BE2C (cell line): ENCODE data around the gene COLGALT1.
"Not testable (repeated sequence)": the region's sequence is repeated elsewhere in the genome, so short reads cannot be mapped to it uniquely, and the experiment has no call there.

Experiments
- DNase-seq: peaks from one replicate; pipeline ENCODE4 v3.0.0-alpha.2; 2020
- H3K27me3 ChIP-seq: fragments of 250-450 bp; sonication (Bioruptor Pico); 2 replicates; pipeline ENCODE4 v1.5.1; 2020; ENCODE audit warnings: mild to moderate bottlenecking
- H3K36me3 ChIP-seq: fragments of 250-450 bp; sonication (Bioruptor Pico); 2 replicates; pipeline ENCODE4 v1.5.1; 2020; ENCODE audit warnings: mild to moderate bottlenecking
- H3K4me1 ChIP-seq: fragments of 250-450 bp; sonication (Bioruptor Pico); 2 replicates; pipeline ENCODE4 v1.5.1; 2020
- H3K4me3 ChIP-seq: 2 replicates; pipeline ENCODE4 v1.5.1; 2011; ENCODE audit warnings: low read depth, low read length
- H3K9me3 ChIP-seq: fragments of 250-450 bp; sonication (Bioruptor Pico); 2 replicates; pipeline ENCODE4 v1.5.1; 2020
- CTCF ChIP-seq: IDR thresholded peaks from 2 replicates; pipeline ENCODE4 v1.5.1; 2012; ENCODE audit warnings: mild to moderate bottlenecking, low read depth, low read length

COLGALT1 gene

DNA sequence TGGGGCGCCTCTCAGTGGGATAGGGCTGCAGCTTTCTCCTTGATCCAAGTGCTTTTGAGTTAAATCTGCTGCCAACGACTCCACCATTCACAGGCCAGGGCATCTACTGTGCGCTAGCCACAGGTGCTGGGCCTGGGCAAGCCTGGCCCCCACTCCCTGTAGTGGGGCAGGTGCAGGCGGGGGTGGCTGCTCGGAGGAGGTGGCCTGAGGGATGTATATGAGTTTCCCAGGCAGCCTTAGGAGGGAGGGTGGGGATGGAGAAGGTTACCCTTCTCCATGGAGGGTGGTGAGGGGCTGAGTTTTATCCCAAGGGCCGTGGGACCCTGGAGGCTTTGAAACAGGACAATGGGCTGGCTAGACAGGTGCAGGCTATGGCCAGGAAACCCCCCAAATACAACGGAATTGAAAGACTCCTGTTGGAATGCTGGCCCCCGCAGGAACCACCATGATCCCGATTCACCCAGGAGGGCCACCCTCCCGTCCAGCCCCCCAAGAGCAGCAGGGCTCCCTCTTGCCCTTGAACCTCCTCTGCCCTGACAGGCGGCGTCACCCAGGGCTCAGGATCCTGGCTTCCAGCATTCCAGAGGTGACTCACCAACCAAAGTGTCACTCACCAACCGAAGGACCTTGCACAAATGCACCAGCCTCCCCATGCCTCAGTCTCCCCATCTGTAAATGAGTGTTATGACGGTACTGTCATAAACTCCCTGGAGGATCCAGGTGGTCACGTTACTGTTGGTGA is 39.9 kb upstream of the COLGALT1 start:
- DNase-seq, result no peak
- Histone ChIP-seq H3K4me1 (no peaks in the 10 kb centered on the region), H3K27me3 (no peaks in the 10 kb centered on the region), H3K9me3 (0 out of 2 replicates have a peak, but pooled peaks cover 5% of the 10 kb centered on the region), H3K36me3 (peaks cover 5% of the 10 kb centered on the region), H3K4me3 (no peak overlapping the region)
- no peak for TF ChIP-seq CTCF

DNA sequence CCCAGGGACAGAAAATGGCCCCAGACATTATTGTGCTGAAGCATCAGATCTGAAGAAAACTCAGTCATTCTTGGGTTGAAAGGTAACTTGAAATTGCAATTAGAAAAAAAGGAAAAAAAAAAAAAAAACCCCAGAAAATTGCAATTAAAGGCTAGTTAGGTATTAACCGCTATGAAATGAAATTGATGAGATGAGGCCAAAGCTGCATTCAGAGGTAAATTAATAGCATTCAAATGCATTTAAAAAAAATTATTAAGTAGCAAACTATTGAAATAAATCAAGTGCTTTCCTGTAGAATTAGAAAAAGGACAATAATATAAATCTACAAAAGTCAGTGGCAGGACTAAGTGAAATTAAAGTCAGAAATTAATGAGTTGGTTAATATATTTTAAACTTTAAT is 37.6 kb upstream of the COLGALT1 start:
- Histone ChIP-seq H3K36me3 (peaks cover 5% of the 10 kb centered on the region), H3K4me3 (no peak overlapping the region), H3K9me3 (0 out of 2 replicates have a peak, but pooled peaks cover 5% of the 10 kb centered on the region), H3K27me3 (no peaks in the 10 kb centered on the region), H3K4me1 (no peaks in the 10 kb centered on the region)
- no peak for DNase-seq
- no peak for TF ChIP-seq CTCF

GRCh38 chr19:17518654-17519053 is 36.8 kb upstream of the COLGALT1 start:
- not testable (repeated sequence) for H3K4me1 ChIP-seq, H3K4me3 ChIP-seq, H3K9me3 ChIP-seq, H3K36me3 ChIP-seq, DNase-seq, H3K27me3 ChIP-seq

- TF ChIP-seq CTCF, result no peak
- Histone ChIP-seq H3K27me3 (no peaks in the 10 kb centered on the region), H3K36me3 (peaks cover 5% of the 10 kb centered on the region), H3K9me3 (0 out of 2 replicates have a peak, but pooled peaks cover 5% of the 10 kb centered on the region), H3K4me1 (no peaks in the 10 kb centered on the region), H3K4me3 (no peak overlapping the region)
- DNase-seq, result no peak
Measured at GRCh38 chr19:17519967-17520366, 35.5 kb upstream of the COLGALT1 start.

DNA sequence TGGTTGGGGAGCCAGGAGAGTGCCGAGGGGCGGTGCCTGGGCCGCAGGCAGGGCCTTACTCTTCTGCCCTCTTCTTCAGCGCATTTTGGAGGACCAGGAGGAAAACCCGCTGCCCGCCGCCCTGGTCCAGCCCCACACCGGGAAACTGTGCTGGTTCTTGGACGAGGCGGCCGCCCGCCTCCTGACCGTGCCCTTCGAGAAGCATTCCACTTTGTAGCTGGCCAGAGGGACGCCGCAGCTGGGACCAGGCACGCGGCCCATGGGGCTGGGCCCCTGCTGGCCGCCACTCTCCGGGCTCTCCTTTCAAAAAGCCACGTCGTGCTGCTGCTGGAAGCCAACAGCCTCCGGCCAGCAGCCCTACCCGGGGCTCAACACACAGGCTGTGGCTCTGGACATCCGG is 34.6 kb upstream of the COLGALT1 start:
- H3K27me3 ChIP-seq, result no peaks in the 10 kb centered on the region
- peaks cover 5% of the 10 kb centered on the region for H3K36me3 ChIP-seq
- TF ChIP-seq CTCF, result no peak
- H3K9me3 ChIP-seq, result 0 out of 2 replicates have a peak, but pooled peaks cover 5% of the 10 kb centered on the region
- H3K4me1 ChIP-seq, result no peaks in the 10 kb centered on the region
- no peak for DNase-seq
- no peak overlapping the region for H3K4me3 ChIP-seq

DNA sequence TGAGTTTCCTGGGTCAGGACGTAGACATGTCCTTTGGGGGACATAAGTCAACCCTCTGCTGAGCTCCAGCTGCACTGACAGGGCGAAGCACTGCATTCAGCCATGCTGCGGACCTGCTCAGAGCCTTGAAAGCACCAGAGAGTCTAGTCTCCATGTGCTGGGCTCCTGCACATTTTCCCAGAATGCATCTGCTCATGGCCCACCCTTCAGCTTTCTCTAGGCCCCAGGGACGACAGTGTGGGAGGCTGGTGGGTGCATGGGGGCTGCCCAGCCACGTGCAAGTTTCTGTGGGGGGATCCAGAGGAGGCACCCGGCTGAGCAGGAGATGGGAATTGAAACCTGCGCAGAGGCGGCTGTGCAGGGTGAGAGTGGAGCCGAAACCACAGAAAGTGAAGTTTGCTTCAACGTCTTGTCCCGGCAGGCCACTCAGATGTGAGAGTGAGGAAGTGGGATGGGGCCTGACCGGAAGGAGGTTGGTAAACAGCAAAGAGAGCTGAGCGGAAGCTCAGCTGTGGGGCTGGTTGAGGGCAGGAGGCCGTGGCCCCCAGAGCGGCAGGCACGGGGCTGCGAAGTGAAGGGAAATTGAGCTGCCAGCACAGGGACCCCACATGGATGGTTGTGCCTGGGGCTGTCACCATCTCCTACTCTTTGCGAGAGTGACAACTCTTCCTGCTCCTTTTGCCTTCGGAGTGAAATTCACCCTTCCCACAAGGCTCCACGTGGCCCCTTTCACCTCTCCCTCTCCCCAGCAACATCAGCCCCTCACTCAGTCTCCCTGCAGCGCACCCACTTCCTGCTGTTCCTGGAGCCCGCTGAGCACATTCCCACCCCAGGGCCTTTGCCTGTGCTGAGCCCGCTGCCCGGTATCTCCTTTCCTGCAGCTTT is 32.2 kb upstream of the COLGALT1 start:
- TF ChIP-seq CTCF, result no peak
- H3K4me1 ChIP-seq, result no peaks in the 10 kb centered on the region
- no peak overlapping the region for H3K4me3 ChIP-seq
- no peak for DNase-seq
- no peaks in the 10 kb centered on the region for H3K36me3 ChIP-seq
- H3K9me3 ChIP-seq, result no peaks in the 10 kb centered on the region
- H3K27me3 ChIP-seq, result no peaks in the 10 kb centered on the region
